Head of caudate nucleus (tissue), 42 donors: ENCODE measurements around the gene OXCT1.
A peak's percentile ranks its signal among the peaks of the same experiment; 100 is the strongest.
"Not testable (repeated sequence)": the region's sequence is repeated elsewhere in the genome, so short reads cannot be mapped to it uniquely, and the experiment has no call there.

ENCODE experiments used
- DNase-seq, 42 donors: peaks; one replicate each; pipeline versions ENCODE4 v3.0.0 to v3.0.0-alpha.2; 2020 to 2021; ENCODE audit warnings: mixed read lengths in 7 of 42
- intact Hi-C: fragments of 100-400 bp; cut with DNase I; formaldehyde crosslinking; loops from one replicate; pipeline ENCODE4 v1.15.0; 2022

OXCT1 gene

GRCh38 chr5:41876678-41877077 lies 6.5 kb upstream of the OXCT1 start:
- peak in 14 of 42 donors; percentile 11 to 68 (median 36) for DNase-seq
- intact Hi-C loops, result no loop called here

- intact Hi-C loops, result no loop called here
- no peak for DNase-seq
Measured at GRCh38 chr5:41875121-41875520, 4.9 kb upstream of the OXCT1 start.

- intact Hi-C loops, result no loop called here
- no peak for DNase-seq
Measured at GRCh38 chr5:41874512-41875060, 4.4 kb upstream of the OXCT1 start.

- intact Hi-C loops, result no loop called here
- peak in 24 of 42 donors; percentile 8 to 74 (median 32) for DNase-seq
Measured at GRCh38 chr5:41871852-41872251, 1.6 kb upstream of the OXCT1 start.

GRCh38 chr5:41870627-41871048 lies 413 bp upstream of the OXCT1 start:
- DNase-seq, result no peak
- intact Hi-C loops, result no loop called here

GRCh38 chr5:41869151-41869723 lies 988 bp downstream of the OXCT1 start:
- intact Hi-C loops, result loop anchor here (2.0 kb wide), 1 partner anchor 36 kb away; the partner anchor contains the start of gene RIMOC1
- peak in 34 of 42 donors; percentile 0 to 76 (median 26) for DNase-seq

- no peak for DNase-seq
- intact Hi-C loops, result no loop called here
Measured at GRCh38 chr5:41863871-41864486, 6.2 kb downstream of the OXCT1 start.

GRCh38 chr5:41858890-41859289 lies 11.3 kb downstream of the OXCT1 start:
- intact Hi-C loops, result no loop called here

GRCh38 chr5:41857989-41858388 lies 12.2 kb downstream of the OXCT1 start:
- intact Hi-C loops, result no loop called here
- no peak for DNase-seq

More at GRCh38 chr5:41858890-41859289, 11.3 kb downstream of the OXCT1 start:
- no peak for DNase-seq

GRCh38 chr5:41856644-41857491 lies 13.4 kb downstream of the OXCT1 start:
- peak in 29 of 42 donors; percentile 19 to 84 (median 61) for DNase-seq
- intact Hi-C loops, result no loop called here

- no peak for DNase-seq
- intact Hi-C loops, result no loop called here
Measured at GRCh38 chr5:41852293-41852692, 17.9 kb downstream of the OXCT1 start.

GRCh38 chr5:41851116-41851515 lies 19.1 kb downstream of the OXCT1 start:
- no peak for DNase-seq
- intact Hi-C loops, result no loop called here

- intact Hi-C loops, result loop anchor here (10.0 kb wide), 1 partner anchor 584 kb away; no protein-coding TSS in a partner anchor
- no peak for DNase-seq
Measured at GRCh38 chr5:41848983-41849382, 21.2 kb downstream of the OXCT1 start.

GRCh38 chr5:41845751-41846150 lies 24.5 kb downstream of the OXCT1 start:
- intact Hi-C loops, result loop anchor here (10.0 kb wide), 1 partner anchor 581 kb away; no protein-coding TSS in a partner anchor
- not testable (repeated sequence) for DNase-seq

- intact Hi-C loops, result loop anchor here (10.0 kb wide), 1 partner anchor 580 kb away; no protein-coding TSS in a partner anchor
- DNase-seq, result no peak
Measured at GRCh38 chr5:41844502-41844901, 25.7 kb downstream of the OXCT1 start.

- DNase-seq, result peak in 26 of 42 donors; percentile 10 to 70 (median 40)
- intact Hi-C loops, result loop anchor here (10.0 kb wide), 1 partner anchor 579 kb away; no protein-coding TSS in a partner anchor
Measured at GRCh38 chr5:41843456-41844370, 26.5 kb downstream of the OXCT1 start.

- DNase-seq, result no peak
- intact Hi-C loops, result loop anchor here (10.0 kb wide), 1 partner anchor 578 kb away; no protein-coding TSS in a partner anchor
Measured at GRCh38 chr5:41842777-41843176, 27.4 kb downstream of the OXCT1 start.

GRCh38 chr5:41841325-41841724 lies 28.9 kb downstream of the OXCT1 start:
- intact Hi-C loops, result loop anchor here (10.0 kb wide), 1 partner anchor 577 kb away; no protein-coding TSS in a partner anchor
- DNase-seq, result no peak
